DND-41 (cell line): Measurements from ENCODE around the gene ROBO2.

ENCODE experiments used
- ATAC-seq: fragments of 200-7000 bp; cut with Tn5 transposase; 3 replicates; pipeline ENCODE4 v1.9.1; 2021; ENCODE audit warnings: low read depth; ENCODE audit not compliant: insufficient read depth
- DNase-seq: peaks from one replicate; pipeline ENCODE4 v3.0.0-alpha.2; 2020
- H2AFZ ChIP-seq: 2 replicates; pipeline ENCODE4 v1.6.0; 2012; ENCODE audit warnings: low read depth, low read length
- H3K27ac ChIP-seq: 2 replicates; pipeline ENCODE4 v1.5.1; 2012; ENCODE audit warnings: low read length, inconsistent platforms
- H3K27me3 ChIP-seq: fragments of 200-600 bp; sonication (generic); 2 replicates; pipeline ENCODE4 v1.6.0; 2012; ENCODE audit warnings: low read length, mild to moderate bottlenecking, inconsistent platforms; ENCODE audit not compliant: insufficient read depth, poor library complexity
- H3K36me3 ChIP-seq: 2 replicates; pipeline ENCODE4 v1.5.1; 2012; ENCODE audit warnings: low read length, inconsistent platforms; ENCODE audit not compliant: insufficient read depth
- H3K4me1 ChIP-seq: 2 replicates; pipeline ENCODE4 v1.5.1; 2012; ENCODE audit warnings: mild to moderate bottlenecking, low read length; ENCODE audit not compliant: insufficient read depth
- H3K4me2 ChIP-seq: 2 replicates; pipeline ENCODE4 v1.6.0; 2012; ENCODE audit warnings: mild to moderate bottlenecking, moderate library complexity, low read length, inconsistent platforms; ENCODE audit not compliant: insufficient read depth
- H3K4me3 ChIP-seq, 2 experiments: fragments of 200-600 bp in 1 of 2; shearing (Covaris generic) in 1 of 2; 2 replicates each; pipeline ENCODE4 v1.5.1; 2012 to 2016; ENCODE audit warnings: inconsistent platforms in 2 of 2, low read length in 2 of 2, mild to moderate bottlenecking in 2 of 2, low read depth in 1 of 2, moderate library complexity in 1 of 2
- H3K79me2 ChIP-seq: 2 replicates; pipeline ENCODE4 v1.6.0; 2012; ENCODE audit warnings: low read length, inconsistent platforms; ENCODE audit not compliant: insufficient read depth
- H3K9ac ChIP-seq: 2 replicates; pipeline ENCODE4 v1.6.0; 2012; ENCODE audit warnings: low read depth, mild to moderate bottlenecking, inconsistent platforms, low read length, moderate library complexity
- H3K9me3 ChIP-seq: 2 replicates; pipeline ENCODE4 v1.5.1; 2012; ENCODE audit warnings: low read length, moderate library complexity, mild to moderate bottlenecking, inconsistent platforms; ENCODE audit not compliant: insufficient read depth, severe bottlenecking
- H4K20me1 ChIP-seq: 2 replicates; pipeline ENCODE4 v1.6.0; 2012; ENCODE audit warnings: low read length; ENCODE audit not compliant: insufficient read depth
- CTCF ChIP-seq: IDR thresholded peaks from 2 replicates; pipeline ENCODE4 v1.5.1; 2012; ENCODE audit warnings: borderline replicate concordance, low read length, moderate library complexity, mild to moderate bottlenecking; ENCODE audit not compliant: poor library complexity, severe bottlenecking; ENCODE audit errors: extremely low read depth
- EZH2 ChIP-seq: IDR thresholded peaks from 3 replicates; pipeline ENCODE4 v1.6.1; 2012; ENCODE audit warnings: borderline replicate concordance, low read depth, mild to moderate bottlenecking, moderate library complexity, low read length, inconsistent platforms; ENCODE audit not compliant: severe bottlenecking

ROBO2 gene

DNA sequence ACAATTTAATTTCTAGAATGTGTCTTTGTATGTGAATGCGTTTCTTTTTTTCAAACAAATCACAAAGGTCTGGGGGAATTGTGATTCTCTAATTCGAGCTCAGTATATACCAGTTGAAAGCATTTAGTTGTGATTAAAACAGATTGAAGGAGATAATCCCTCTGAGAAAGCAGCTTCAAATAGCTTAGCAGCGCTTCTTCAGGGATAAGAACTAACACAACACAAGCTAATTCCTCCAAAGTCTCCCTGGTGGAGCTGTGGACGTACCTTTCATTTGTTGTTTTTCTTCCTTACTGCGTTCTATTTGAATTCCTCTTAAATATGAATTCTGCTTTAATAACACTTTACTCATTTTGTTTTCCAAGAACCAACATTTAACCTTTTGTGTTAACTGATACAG, 286.7 kb downstream of the ROBO2 start:
- Histone ChIP-seq H3K9ac (no peak overlapping the region), H3K27me3 (no peaks in the 10 kb centered on the region), H3K4me3 (no peak overlapping the region), H3K27ac (no peak overlapping the region), H3K36me3 (no peaks in the 10 kb centered on the region), H3K4me2 (no peak overlapping the region), H3K9me3 (no peaks in the 10 kb centered on the region), H3K79me2 (no peaks in the 10 kb centered on the region), H2AFZ (no peak overlapping the region), H3K4me1 (no peaks in the 10 kb centered on the region), H4K20me1 (no peaks in the 10 kb centered on the region)
- no peak for DNase-seq
- no peak for ATAC-seq
- TF ChIP-seq CTCF (no peak), EZH2 (no peak)

DNA sequence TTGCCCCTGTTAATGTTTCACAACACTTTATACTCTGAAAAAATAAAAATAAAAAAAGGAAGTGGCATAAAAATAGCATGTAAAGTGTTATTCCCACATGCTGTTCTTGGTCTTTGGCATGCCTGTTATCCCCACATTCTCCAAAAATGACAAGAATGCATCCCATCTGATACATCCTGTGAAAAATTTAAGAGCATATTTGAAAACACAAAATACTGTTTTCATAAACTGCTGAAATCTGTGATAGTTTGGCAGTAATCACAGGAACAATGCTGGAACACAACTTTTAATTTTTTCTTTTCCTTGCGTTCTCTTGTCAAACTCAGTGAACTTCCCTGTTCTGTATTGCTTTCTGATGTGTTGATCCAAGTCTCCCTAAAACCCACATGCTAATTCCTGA, 288.8 kb downstream of the ROBO2 start:
- H2AFZ ChIP-seq = no peak overlapping the region
- H3K9ac ChIP-seq = no peak overlapping the region

GRCh38 chr3:77329116-77329515, 289.2 kb downstream of the ROBO2 start:
- H2AFZ ChIP-seq = no peak overlapping the region
- no peaks in the 10 kb centered on the region for H3K79me2 ChIP-seq
- H3K9me3 ChIP-seq = no peaks in the 10 kb centered on the region
- no peaks in the 10 kb centered on the region for H3K36me3 ChIP-seq
- H3K27me3 ChIP-seq = no peaks in the 10 kb centered on the region
- no peak for DNase-seq
- no peaks in the 10 kb centered on the region for H3K4me1 ChIP-seq
- H4K20me1 ChIP-seq = no peaks in the 10 kb centered on the region
- H3K27ac ChIP-seq = no peak overlapping the region
- H3K9ac ChIP-seq = no peak overlapping the region
- no peak overlapping the region for H3K4me3 ChIP-seq
- TF ChIP-seq CTCF (no peak), EZH2 (no peak)
- no peak for ATAC-seq
- no peak overlapping the region for H3K4me2 ChIP-seq

More for the DNA sequence above, 288.8 kb downstream of the ROBO2 start:
- H3K4me3 ChIP-seq = no peak overlapping the region
- DNase-seq (no peak), ATAC-seq (no peak)
- H3K36me3 ChIP-seq = no peaks in the 10 kb centered on the region
- H3K27ac ChIP-seq = no peak overlapping the region
- H4K20me1 ChIP-seq = no peaks in the 10 kb centered on the region
- H3K4me1 ChIP-seq = no peaks in the 10 kb centered on the region
- no peaks in the 10 kb centered on the region for H3K79me2 ChIP-seq
- TF ChIP-seq EZH2 = no peak
- no peak for TF ChIP-seq CTCF
- H3K27me3 ChIP-seq = no peaks in the 10 kb centered on the region
- H3K4me2 ChIP-seq = no peak overlapping the region
- no peaks in the 10 kb centered on the region for H3K9me3 ChIP-seq

DNA sequence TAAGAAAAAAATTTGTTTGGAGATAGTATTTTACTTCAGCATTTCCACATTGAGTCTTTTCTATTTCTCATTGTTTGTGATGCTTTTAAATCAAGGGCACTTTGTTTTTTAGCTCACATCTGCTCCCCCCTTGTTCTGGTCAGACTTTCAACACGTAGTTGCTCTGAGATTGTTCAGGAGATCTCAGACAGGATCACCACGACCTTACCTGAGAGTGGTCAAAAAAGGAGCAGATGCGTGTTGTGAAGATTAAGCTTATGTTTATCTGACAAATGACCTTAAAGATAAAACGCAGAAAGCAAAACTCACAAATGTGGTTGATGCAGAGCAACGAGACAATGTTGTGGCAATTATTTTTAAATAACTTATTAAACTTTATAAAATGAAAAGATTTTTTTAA, 298.3 kb downstream of the ROBO2 start:
- Histone ChIP-seq H3K4me3 (no peak overlapping the region), H3K9ac (no peak overlapping the region), H3K27ac (no peak overlapping the region), H3K4me1 (no peaks in the 10 kb centered on the region), H3K9me3 (no peaks in the 10 kb centered on the region), H3K4me2 (no peak overlapping the region), H3K27me3 (no peaks in the 10 kb centered on the region), H4K20me1 (no peaks in the 10 kb centered on the region), H3K36me3 (no peaks in the 10 kb centered on the region), H2AFZ (no peak overlapping the region), H3K79me2 (no peaks in the 10 kb centered on the region)
- no peak for TF ChIP-seq CTCF
- TF ChIP-seq EZH2 = no peak
- ATAC-seq = no peak
- no peak for DNase-seq
